Transverse colon (tissue), 4 donors: ENCODE data around the gene SNX32.

ENCODE experiments used
- CTCF ChIP-seq, 5 experiments: fragments of 200-600 bp in 3 of 5; fragments of 450-650 bp in 2 of 5; sonication (generic) in 3 of 5; IDR thresholded peaks; 1 replicate in 2 of 5; 2 replicates in 3 of 5; pipeline ENCODE4 v1.5.1; 2016 to 2017; ENCODE audit warnings: antibody characterized with exemption in 5 of 5, inconsistent platforms in 3 of 5, mild to moderate bottlenecking in 2 of 5, moderate library complexity in 1 of 5
- POLR2AphosphoS5 ChIP-seq, 3 donors: sonication (generic); formaldehyde crosslinking; IDR thresholded peaks; one replicate each; pipeline ENCODE4 v1.6.1; 2016; ENCODE audit warnings: antibody characterized with exemption in 3 of 3

- TF ChIP-seq CTCF (IDR thresholded peaks at IDR 0.05) (no peak), POLR2AphosphoS5 (IDR thresholded peaks at IDR 0.05) (peak in 1 of 3 donors; percentile 3)
Observed at GRCh38 chr11:65849771-65850216, 16.0 kb downstream of the SNX32 start.
